ENCODE data around the gene KIAA1614.
"Not testable (repeated sequence)": the region's sequence is repeated elsewhere in the genome, so short reads cannot be mapped to it uniquely, and the experiment has no call there.

KIAA1614 gene

DNA sequence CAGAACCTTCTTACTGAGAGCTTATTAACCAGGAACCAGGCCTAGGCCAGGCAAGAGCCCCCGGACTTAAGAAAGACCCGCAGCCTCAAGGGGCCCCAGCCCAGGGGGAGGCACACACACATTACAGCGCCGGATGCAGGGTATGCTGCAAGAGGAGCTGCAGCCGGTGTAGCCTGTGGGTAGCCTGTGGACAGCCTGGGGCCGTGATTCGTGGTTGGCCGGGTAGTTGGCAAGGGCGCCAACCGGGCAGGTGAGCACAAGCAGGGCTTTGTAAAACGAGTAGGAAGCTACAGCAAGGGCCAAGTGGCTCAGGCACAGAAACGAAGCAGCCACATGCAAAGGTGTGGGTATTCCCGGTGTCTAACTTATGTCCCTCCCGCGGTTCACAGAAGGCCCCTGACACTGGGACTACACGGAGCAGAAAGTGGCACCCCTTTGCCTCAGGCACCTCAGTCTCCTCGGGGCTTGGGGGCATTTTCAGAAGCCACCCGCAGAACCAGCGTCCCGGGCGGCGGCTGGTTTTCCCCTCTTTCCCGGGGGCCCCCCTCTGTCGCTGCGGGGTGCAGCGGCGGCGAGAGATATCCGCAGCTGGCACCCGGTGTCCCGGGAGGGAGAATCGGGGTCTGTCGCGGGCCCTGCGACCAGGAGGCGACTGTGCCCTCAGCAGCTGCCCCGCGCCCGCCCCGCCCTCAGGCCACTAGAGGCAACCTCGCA, 40.8 kb downstream of the KIAA1614 start:
- ChIA-PET CTCF (interaction anchor here (0.8 to 3.2 kb wide), 8 partner anchors 9 to 212 kb away, joined by 3 to 13 read pairs (median 4); no protein-coding TSS in a partner anchor), POLR2A (no interaction called here)
- TF ChIP-seq, protein P1, sequence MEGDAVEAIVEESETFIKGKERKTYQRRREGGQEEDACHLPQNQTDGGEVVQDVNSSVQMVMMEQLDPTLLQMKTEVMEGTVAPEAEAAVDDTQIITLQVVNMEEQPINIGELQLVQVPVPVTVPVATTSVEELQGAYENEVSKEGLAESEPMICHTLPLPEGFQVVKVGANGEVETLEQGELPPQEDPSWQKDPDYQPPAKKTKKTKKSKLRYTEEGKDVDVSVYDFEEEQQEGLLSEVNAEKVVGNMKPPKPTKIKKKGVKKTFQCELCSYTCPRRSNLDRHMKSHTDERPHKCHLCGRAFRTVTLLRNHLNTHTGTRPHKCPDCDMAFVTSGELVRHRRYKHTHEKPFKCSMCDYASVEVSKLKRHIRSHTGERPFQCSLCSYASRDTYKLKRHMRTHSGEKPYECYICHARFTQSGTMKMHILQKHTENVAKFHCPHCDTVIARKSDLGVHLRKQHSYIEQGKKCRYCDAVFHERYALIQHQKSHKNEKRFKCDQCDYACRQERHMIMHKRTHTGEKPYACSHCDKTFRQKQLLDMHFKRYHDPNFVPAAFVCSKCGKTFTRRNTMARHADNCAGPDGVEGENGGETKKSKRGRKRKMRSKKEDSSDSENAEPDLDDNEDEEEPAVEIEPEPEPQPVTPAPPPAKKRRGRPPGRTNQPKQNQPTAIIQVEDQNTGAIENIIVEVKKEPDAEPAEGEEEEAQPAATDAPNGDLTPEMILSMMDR (IDR thresholded peaks at IDR 0.05; ENCODE audit: control extremely low read depth, extremely low read depth, low read depth, missing control alignments), result no peak
- peak; percentile 45 for DNase-seq (ENCODE audit: extremely low spot score)

DNA sequence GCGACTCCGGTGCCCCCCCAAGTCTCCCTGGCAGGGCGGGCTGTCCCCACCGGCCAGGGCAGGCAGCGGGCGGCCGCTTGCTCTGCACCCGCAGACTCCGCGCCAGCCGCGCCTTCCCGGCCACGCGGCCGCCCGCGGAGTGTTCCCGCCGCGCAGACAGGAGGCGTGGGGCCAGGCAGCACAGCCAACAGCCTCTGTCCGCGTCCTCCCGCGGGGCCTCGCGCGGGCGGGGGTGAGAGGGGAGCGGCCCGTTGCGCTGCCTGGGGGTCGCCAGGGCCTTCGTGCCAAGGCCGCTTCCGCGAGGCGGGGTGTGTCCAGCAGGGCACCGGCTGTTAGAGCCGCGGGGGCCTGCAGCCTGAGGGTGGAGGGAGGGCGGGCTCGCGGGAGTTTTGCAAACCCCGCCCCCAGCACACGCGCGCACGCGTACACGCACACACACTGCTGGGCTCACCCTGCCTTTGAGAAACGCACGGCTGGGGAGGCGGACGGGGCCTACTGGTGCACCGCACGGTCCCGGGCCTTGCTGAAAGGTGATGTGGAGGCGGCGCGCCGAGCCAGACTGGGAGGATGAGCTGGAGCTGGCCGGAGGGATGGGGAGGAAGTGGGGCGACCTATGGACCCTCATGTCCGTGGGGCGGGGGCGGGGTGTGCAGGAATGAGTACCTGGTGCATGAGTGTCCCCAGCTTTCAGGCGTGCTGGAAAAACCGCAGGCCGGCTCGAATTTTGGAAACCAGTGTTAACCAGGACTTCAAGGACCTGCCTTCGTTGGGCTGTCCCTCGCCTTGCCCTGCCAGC, 41.5 kb downstream of the KIAA1614 start:
- ChIA-PET POLR2A (no interaction called here), CTCF (interaction anchor here (1.1 to 3.2 kb wide), 6 partner anchors 11 to 187 kb away, joined by 3 to 13 read pairs (median 4); no protein-coding TSS in a partner anchor)
- TF ChIP-seq, protein P1 (IDR thresholded peaks at IDR 0.05; ENCODE audit: control extremely low read depth, extremely low read depth, low read depth, missing control alignments), result no peak
- peak; percentile 83 for DNase-seq (ENCODE audit: extremely low spot score)

DNA sequence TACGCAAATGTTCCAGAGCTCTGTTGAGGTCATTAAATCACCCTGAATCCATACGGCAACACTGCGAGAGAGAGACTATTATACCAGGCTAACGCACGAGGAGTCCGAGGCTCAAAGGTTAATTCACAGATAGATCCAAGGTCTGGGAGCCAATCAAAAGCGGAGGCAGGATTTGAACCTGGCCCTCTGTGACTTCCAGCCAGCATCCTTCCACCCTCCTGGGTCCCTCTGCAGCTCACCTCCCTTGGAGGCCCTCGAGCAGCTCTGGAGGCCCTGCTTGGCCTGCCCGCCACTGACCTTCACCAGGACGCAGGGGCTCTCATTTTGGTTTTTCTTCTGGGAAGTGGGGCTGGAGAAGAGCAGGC, 42.1 kb downstream of the KIAA1614 start:
- TF ChIP-seq, protein P1 (IDR thresholded peaks at IDR 0.05; ENCODE audit: control extremely low read depth, extremely low read depth, low read depth, missing control alignments), result no peak
- POLR2A ChIA-PET, result no interaction called here
- CTCF ChIA-PET, result interaction anchor here (1.1 to 2.6 kb wide), 3 partner anchors 11 to 186 kb away, joined by 3 to 11 read pairs (median 3); no protein-coding TSS in a partner anchor
- DNase-seq (ENCODE audit: extremely low spot score), result no peak

DNA sequence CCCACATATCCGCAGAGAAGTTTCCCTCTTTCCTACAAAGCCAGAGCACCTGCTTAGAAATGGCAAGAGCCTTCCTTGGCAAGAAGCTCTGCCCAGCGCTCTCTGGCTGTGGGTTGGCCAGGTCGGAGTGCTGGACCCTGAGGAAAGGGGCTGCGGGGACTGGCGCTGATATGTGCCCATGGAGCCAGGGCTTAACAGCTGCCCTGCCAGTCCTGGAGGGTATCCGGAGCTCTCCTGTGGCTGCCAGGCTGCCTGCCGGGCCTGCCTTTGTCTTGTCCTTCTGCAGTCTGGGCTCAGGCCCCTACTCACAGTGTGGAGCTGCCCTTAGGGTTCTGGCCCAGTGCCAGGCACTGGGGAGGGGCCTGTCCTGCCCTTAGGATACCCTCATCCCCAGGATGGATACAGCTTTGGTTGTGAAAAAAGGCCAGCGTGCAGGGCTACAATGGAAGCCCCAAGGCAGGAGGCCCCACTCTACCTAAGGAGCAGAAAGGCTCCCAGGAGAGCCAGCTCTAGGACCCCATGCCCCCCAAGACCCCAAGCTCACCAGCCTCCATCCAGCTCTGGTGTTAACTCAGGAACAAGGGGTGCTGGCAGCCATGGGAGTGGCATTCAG, 43.4 kb downstream of the KIAA1614 start:
- POLR2A ChIA-PET, result no interaction called here
- CTCF ChIA-PET, result interaction anchor here (0.7 to 1.4 kb wide), 6 partner anchors 11 to 185 kb away, joined by 3 to 6 read pairs (median 3); no protein-coding TSS in a partner anchor
- TF ChIP-seq, protein P1 (IDR thresholded peaks at IDR 0.05; ENCODE audit: control extremely low read depth, extremely low read depth, low read depth, missing control alignments), result no peak
- DNase-seq (ENCODE audit: extremely low spot score), result no peak

DNA sequence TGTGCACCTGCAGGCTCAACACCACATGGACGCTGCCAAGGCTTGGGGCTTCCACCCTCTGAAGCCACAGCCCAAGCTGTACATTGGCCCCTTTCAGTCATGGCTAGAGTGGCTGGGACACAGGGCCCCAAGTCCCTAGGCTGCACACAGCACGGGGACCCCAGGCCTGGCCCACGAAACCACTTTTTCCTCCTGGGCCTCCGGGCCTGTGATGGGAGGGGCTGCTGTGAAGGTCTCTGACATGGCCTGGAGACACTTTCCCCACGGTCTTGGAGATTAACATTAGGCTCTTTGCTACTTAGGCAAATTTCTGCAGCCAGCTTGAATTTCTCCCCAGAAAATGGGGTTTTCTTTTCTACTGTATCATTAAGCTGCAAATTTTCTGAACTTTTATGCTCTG, 46.9 kb downstream of the KIAA1614 start:
- POLR2A ChIA-PET; DNase-seq (ENCODE audit: extremely low spot score); CTCF ChIA-PET: not testable (repeated sequence)

DNA sequence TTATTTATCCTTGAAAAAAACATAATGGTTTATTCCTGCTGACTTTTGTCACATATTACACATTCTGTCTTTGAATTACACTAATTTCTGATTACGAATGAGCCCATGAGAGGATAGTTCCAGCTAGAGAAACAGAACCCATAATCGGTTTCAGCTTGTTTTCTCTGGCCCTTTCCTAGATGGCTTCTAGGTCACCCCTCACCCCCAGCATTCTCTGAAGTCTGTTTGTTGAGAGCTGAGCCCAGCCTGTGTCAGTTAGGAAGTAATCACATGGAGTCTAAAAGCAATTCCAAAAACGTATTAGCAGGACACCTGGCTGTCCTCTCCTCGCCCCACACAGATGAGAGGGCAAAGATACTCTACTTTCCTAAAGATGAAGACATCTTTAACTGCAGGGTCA, 48.9 kb downstream of the KIAA1614 start:
- TF ChIP-seq, protein P1 (IDR thresholded peaks at IDR 0.05; ENCODE audit: control extremely low read depth, extremely low read depth, low read depth, missing control alignments), result no peak
- ChIA-PET CTCF (interaction anchor here (1.1 to 2.2 kb wide), 4 partner anchors 9 to 77 kb away, joined by 3 to 5 read pairs (median 4); no protein-coding TSS in a partner anchor), POLR2A (no interaction called here)
- DNase-seq (ENCODE audit: extremely low spot score), result no peak
